Astrocyte of the spinal cord (primary cell): ENCODE measurements around the gene FOXE1.

Experiments used
- DNase-seq: peaks from one replicate; pipeline ENCODE4 v3.0.0; 2011; ENCODE audit warnings: low read depth, low spot score
- H3K4me3 ChIP-seq: 2 replicates; pipeline ENCODE4 v1.5.1; 2011; ENCODE audit warnings: low read depth, mild to moderate bottlenecking, low read length, moderate library complexity
- CTCF ChIP-seq: IDR thresholded peaks from 2 replicates; pipeline ENCODE4 v1.5.1; 2012; ENCODE audit warnings: low read depth, mild to moderate bottlenecking, low read length, inconsistent platforms
- in situ Hi-C: cut with HindIII; loops from 2 replicates; pipeline ENCODE4 v1.10.0; 2017; ENCODE audit warnings: low sequenced_read_pairs

The FOXE1 gene

GRCh38 chr9:97889941-97890887, 37.2 kb downstream of the FOXE1 start:
- in situ Hi-C loops = no loop called here
- no peak overlapping the region for H3K4me3 ChIP-seq
- TF ChIP-seq CTCF = peak; percentile 72
- DNase-seq = no peak

- H3K4me3 ChIP-seq = no peak overlapping the region
- in situ Hi-C loops = no loop called here
- TF ChIP-seq CTCF = no peak
- no peak for DNase-seq
These were observed 38.7 kb downstream of the FOXE1 start for GRCh38 chr9:97891736-97892135.

GRCh38 chr9:97892421-97892820, 39.4 kb downstream of the FOXE1 start:
- in situ Hi-C loops = no loop called here
- DNase-seq = no peak
- no peak overlapping the region for H3K4me3 ChIP-seq
- TF ChIP-seq CTCF = no peak

GRCh38 chr9:97895211-97895610, 42.2 kb downstream of the FOXE1 start:
- H3K4me3 ChIP-seq = no peak overlapping the region
- no peak for DNase-seq
- in situ Hi-C loops = no loop called here
- no peak for TF ChIP-seq CTCF

GRCh38 chr9:97895695-97896332, 42.8 kb downstream of the FOXE1 start:
- TF ChIP-seq CTCF = peak; percentile 10
- in situ Hi-C loops = no loop called here
- H3K4me3 ChIP-seq = no peak overlapping the region
- DNase-seq = no peak

- peak; percentile 34 for DNase-seq
These were observed 47.2 kb downstream of the FOXE1 start for GRCh38 chr9:97900103-97900737.

More at GRCh38 chr9:97900103-97900737, 47.2 kb downstream of the FOXE1 start:
- in situ Hi-C loops = no loop called here
- no peak overlapping the region for H3K4me3 ChIP-seq
- no peak for TF ChIP-seq CTCF
